Measurements from ENCODE around the gene UXS1. TPM values are rescaled to one million over a fixed set of nuclear protein-coding genes. Genes with fewer than 3 reads are reported as not detected.

The UXS1 gene
- total and polyA plus RNA-seq, 9 of the 15 experiments (the other 6 are each of a cell fraction or from before 2014, with no cell fraction given): 5.8 to 25.8 (median 15.0) TPM

DNA sequence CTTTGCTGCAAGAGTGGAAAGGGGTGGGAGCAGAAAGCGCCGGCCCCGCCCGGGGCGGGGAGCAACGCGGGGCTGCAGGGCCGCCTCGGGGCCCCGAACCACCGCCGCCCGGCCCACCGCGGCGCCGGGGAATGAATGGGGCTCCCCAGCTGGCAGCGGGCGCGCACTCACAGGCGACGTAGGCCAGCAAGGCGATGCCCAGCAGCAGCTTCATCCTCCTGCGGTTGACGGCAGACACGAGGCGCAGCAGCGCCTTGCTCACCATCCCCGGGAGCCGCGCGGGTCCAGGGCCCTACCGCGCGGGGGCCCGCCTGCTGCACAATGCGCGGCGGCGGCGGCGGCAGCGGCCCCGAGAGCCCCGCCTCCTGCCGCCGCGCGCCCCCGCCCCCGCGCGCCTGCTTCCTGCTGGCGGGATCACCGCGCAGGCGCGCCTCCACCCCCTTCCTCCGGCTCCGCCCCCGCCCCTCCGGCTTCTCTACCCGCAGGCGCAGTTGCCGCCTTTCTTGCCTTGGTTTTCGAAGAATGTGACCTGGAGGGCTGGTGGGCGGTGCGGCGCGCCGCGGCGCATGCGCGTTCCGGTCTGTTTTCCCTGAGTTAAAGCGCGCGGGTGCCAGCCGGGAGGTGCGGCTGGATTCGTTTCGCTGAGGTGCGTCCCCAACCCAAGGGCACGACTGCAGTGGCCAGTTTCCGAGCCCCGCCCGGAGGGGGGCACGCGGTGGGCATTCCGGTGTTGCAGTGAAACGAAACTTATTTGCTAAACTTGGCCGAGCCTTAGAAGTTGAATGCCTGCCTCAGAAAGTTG lies at the start of gene UXS1 (continued):
- TF ChIP-seq MIER1 (IDR thresholded peaks at IDR 0.05; ENCODE audit: low read depth) (no peak), WHSC1 (IDR thresholded peaks at IDR 0.05; ENCODE audit: low read length) (no peak), NR2C1 (IDR thresholded peaks at IDR 0.05) (no peak), NR2C1 (tag; IDR thresholded peaks at IDR 0.05) (no peak), CHD4 (IDR thresholded peaks at IDR 0.05; ENCODE audit: insufficient read depth, insufficient replicate concordance, low read depth, low read length, poor library complexity, severe bottlenecking) (no peak), CHD7 (IDR thresholded peaks at IDR 0.05; ENCODE audit: low read depth, low read length) (no peak), ZBTB1 (CRISPR knock-in tag; IDR thresholded peaks at IDR 0.05; ENCODE audit: borderline replicate concordance, low read depth) (0 out of 2 replicates have a peak, but pooled peaks have one; percentile 43), ZC3H8 (IDR thresholded peaks at IDR 0.05) (no peak), KLF13 (tag; IDR thresholded peaks at IDR 0.05; ENCODE audit: borderline replicate concordance, low read depth) (peak; percentile 32; the same call in 1 of the 2 replicates), GTF2F1 (IDR thresholded peaks at IDR 0.05; ENCODE audit: low read depth, low read length) (no peak), HDGF (IDR thresholded peaks at IDR 0.05) (no peak), EP400 (IDR thresholded peaks at IDR 0.05) (peak; percentile 34; the same call in 1 of the 2 replicates), ZNF282 (CRISPR knock-in tag; IDR thresholded peaks at IDR 0.05) (no peak), ATF1 (CRISPR knock-in tag; IDR thresholded peaks at IDR 0.05) (no peak), ATF1 (tag; IDR thresholded peaks at IDR 0.05) (no peak), SREBF1 (IDR thresholded peaks at IDR 0.05; ENCODE audit: borderline replicate concordance, low read depth, low read length) (no peak), DIDO1 (tag; IDR thresholded peaks at IDR 0.05; ENCODE audit: low read depth) (no peak)
- TF ChIP-seq, protein P1, sequence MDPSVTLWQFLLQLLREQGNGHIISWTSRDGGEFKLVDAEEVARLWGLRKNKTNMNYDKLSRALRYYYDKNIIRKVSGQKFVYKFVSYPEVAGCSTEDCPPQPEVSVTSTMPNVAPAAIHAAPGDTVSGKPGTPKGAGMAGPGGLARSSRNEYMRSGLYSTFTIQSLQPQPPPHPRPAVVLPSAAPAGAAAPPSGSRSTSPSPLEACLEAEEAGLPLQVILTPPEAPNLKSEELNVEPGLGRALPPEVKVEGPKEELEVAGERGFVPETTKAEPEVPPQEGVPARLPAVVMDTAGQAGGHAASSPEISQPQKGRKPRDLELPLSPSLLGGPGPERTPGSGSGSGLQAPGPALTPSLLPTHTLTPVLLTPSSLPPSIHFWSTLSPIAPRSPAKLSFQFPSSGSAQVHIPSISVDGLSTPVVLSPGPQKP (CRISPR knock-in tag; IDR thresholded peaks at IDR 0.05): no peak

Measured in K562 (cell line).